ENCODE results near the gene PSMB5. TPM values are rescaled to one million over a fixed set of nuclear protein-coding genes. Genes with fewer than 3 reads are reported as not detected.

The PSMB5 gene
- total RNA-seq, 2 donors from 2014 or later: 47.4 to 79.7 TPM

- Histone ChIP-seq H3K9me3 (no peaks in the 10 kb centered on the region), H3K36me3 (no peaks in the 10 kb centered on the region), H3K4me1 (ENCODE audit: control insufficient read depth in 1 of 2, low read depth in 2 of 2) (peaks cover 35 to 46% of the 10 kb centered on the region in 2 donors), H3K4me3 (peak overlapping the region; percentile 95), H3K27ac (peak overlapping the region; percentile 78 to 93), H3K27me3 (replicated peaks; ENCODE audit: insufficient read depth) (no peaks in the 10 kb centered on the region)
- TF ChIP-seq, protein P1, sequence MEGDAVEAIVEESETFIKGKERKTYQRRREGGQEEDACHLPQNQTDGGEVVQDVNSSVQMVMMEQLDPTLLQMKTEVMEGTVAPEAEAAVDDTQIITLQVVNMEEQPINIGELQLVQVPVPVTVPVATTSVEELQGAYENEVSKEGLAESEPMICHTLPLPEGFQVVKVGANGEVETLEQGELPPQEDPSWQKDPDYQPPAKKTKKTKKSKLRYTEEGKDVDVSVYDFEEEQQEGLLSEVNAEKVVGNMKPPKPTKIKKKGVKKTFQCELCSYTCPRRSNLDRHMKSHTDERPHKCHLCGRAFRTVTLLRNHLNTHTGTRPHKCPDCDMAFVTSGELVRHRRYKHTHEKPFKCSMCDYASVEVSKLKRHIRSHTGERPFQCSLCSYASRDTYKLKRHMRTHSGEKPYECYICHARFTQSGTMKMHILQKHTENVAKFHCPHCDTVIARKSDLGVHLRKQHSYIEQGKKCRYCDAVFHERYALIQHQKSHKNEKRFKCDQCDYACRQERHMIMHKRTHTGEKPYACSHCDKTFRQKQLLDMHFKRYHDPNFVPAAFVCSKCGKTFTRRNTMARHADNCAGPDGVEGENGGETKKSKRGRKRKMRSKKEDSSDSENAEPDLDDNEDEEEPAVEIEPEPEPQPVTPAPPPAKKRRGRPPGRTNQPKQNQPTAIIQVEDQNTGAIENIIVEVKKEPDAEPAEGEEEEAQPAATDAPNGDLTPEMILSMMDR (IDR thresholded peaks at IDR 0.05): no peak
- DNase-seq (ENCODE audit: low spot score) (no peak), ATAC-seq (ENCODE audit: insufficient number of reproducible peaks, low FRiP score, low read depth) (no peak)
Observed at GRCh38 chr14:22981876-22982476, 52.7 kb downstream of the PSMB5 start.

DNA sequence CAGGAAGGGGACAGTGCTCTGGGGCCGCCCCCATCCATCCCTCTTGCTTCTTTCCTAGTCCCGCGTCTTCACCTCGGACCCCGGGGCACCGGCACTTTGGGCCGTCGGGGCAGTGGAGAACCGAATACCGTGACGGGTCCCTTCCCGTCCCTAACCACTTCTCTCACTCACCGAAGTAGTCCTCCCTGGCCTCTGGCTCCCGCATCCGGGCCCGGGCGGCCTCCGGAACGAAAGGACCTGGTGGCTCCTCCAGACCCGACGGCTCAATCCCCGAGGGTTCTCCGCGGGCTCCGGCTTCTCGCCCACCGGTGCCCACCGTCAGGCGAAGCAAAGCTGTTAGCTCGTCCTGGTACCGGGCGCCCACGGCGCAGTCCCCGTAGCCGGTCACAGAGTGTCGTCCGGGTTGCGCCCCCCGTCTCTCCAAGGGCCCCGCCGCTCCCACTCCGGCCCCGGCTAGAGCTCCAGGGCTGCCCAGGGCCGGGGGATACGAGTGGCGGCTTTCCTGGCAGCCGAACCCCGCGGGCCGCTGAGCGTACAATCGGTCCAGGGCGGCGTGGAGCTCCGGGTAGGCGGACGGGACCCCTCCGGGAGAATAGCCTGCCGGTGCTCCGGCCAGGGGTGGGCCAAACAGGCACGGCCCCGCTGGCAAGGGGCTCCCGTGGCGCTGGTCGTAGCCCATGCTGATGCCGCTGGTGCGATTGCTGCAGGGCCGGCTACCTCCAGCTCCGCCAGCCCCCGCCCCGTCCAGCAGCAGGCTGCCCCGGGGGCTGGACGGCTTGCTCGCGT is 53.4 kb downstream of the PSMB5 start:
- H3K27me3 ChIP-seq (replicated peaks; ENCODE audit: insufficient read depth): no peaks in the 10 kb centered on the region
- no peaks in the 10 kb centered on the region for H3K36me3 ChIP-seq
- H3K27ac ChIP-seq: peak overlapping the region; percentile 78 to 93
- H3K4me1 ChIP-seq (ENCODE audit: control insufficient read depth in 1 of 2, low read depth in 2 of 2): peaks cover 39 to 52% of the 10 kb centered on the region in 2 donors
- H3K9me3 ChIP-seq: no peaks in the 10 kb centered on the region
- ATAC-seq (ENCODE audit: insufficient number of reproducible peaks, low FRiP score, low read depth): no peak
- H3K4me3 ChIP-seq: peak overlapping the region; percentile 95
- TF ChIP-seq, protein P1 (IDR thresholded peaks at IDR 0.05): no peak
- no peak for DNase-seq (ENCODE audit: low spot score)

DNA sequence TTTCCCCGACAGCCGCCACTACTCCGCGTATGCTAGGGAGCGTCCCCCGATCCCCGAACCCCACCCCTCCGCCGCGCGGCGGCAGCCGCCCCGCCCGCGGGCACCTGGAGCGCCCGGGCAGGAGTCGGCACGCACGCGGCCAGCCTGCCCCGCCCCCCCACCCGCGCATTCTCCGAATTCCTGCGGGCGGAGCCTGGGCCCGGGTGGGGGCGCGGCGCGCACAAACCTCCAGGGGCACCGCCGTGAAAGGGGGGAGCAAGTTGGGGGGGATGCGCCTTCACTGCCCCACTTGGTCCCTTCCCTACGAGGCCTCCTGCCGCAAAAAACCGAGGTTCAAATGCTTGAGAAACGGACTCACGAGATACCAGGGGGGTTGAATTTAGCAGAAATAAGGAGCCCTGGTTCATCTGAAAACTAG is 54.0 kb downstream of the PSMB5 start:
- ATAC-seq (ENCODE audit: insufficient number of reproducible peaks, low FRiP score, low read depth) (no peak), DNase-seq (ENCODE audit: low spot score) (no peak)
- peaks cover 39 to 52% of the 10 kb centered on the region in 2 donors for H3K4me1 ChIP-seq (ENCODE audit: control insufficient read depth in 1 of 2, low read depth in 2 of 2)
- TF ChIP-seq, protein P1 (IDR thresholded peaks at IDR 0.05): no peak
- no peaks in the 10 kb centered on the region for H3K36me3 ChIP-seq
- peak overlapping the region; percentile 78 to 93 for H3K27ac ChIP-seq
- H3K27me3 ChIP-seq (replicated peaks; ENCODE audit: insufficient read depth): no peaks in the 10 kb centered on the region
- peak overlapping the region; percentile 95 for H3K4me3 ChIP-seq
- no peaks in the 10 kb centered on the region for H3K9me3 ChIP-seq

DNA sequence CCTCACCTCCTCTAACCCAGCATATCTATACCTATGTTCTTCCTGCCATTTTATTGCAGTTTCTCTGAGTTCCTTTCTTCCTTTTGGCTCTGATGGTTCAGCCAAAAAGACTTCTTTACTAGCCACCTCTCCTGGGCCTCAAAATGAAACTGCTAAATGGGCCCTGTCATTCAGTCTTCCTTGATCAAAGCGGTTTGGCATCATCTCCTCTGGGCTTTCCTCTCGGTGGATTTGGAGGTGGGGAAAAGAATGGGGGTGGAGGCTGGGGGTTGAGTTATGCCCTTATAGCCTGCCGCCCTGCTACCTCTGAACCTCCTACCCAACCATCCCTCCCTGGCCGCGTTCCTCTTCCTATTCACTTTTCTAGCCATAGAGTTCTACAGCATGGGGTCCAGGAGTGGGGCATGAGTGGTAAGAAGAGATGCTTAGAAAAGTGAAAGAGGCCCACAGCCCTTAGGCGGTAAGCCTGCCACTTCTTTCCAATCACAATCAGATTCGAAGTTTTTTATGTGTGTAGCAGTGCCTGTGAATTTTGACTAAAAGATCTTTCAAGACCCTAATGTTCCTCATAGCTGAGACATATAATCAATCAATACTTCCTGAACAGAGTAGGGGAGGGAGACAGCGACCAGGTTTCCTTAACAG is 54.8 kb downstream of the PSMB5 start:
- Histone ChIP-seq H3K27me3 (replicated peaks; ENCODE audit: insufficient read depth) (no peaks in the 10 kb centered on the region), H3K27ac (peak overlapping the region; percentile 78 to 93), H3K4me3 (peak overlapping the region; percentile 95), H3K9me3 (no peaks in the 10 kb centered on the region), H3K4me1 (ENCODE audit: control insufficient read depth in 1 of 2, low read depth in 2 of 2) (peaks cover 39 to 52% of the 10 kb centered on the region in 2 donors), H3K36me3 (no peaks in the 10 kb centered on the region)
- TF ChIP-seq, protein P1 (IDR thresholded peaks at IDR 0.05): no peak
- no peak for ATAC-seq (ENCODE audit: insufficient number of reproducible peaks, low FRiP score, low read depth)
- no peak for DNase-seq (ENCODE audit: low spot score)
